COR-L47 (cell line): ENCODE measurements around the gene PDE2A.

Experiments used
- DNase-seq: peaks from one replicate; lab custom pipeline; 2025; lab: John Stamatoyannopoulos, UW

The PDE2A gene

GRCh38 chr11:72682858-72683243 lies 8.6 kb upstream of the PDE2A start:
- no peak for DNase-seq

DNA sequence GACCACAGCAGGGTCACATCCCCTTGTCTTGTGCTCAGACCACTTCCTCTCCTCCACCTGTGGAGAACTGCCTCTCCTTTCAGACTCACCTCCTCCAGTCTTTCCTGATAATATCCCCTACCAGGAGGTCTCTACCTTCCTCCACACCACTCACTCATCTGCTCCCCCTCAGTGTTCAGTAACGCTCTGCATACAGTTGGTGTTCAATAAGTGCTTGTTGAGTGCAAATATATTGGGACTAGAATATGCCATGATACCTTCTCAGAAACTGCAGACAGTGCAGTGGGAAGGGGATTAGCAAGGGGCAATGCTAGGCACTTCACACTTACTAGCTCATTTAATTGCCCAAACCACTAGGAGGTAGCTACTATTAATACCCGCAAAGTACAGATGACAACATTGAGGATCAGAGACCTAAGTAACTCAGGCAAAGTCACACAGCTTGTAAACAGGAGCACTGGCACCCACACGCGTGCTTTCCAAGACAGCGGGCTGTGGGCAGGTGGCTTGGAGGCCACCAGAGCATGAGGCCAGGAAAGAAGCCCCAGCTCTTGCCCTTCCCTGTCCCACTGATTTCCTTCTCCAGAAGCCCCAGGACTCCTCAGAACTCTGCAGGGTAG lies 8.1 kb upstream of the PDE2A start:
- DNase-seq: no peak

DNA sequence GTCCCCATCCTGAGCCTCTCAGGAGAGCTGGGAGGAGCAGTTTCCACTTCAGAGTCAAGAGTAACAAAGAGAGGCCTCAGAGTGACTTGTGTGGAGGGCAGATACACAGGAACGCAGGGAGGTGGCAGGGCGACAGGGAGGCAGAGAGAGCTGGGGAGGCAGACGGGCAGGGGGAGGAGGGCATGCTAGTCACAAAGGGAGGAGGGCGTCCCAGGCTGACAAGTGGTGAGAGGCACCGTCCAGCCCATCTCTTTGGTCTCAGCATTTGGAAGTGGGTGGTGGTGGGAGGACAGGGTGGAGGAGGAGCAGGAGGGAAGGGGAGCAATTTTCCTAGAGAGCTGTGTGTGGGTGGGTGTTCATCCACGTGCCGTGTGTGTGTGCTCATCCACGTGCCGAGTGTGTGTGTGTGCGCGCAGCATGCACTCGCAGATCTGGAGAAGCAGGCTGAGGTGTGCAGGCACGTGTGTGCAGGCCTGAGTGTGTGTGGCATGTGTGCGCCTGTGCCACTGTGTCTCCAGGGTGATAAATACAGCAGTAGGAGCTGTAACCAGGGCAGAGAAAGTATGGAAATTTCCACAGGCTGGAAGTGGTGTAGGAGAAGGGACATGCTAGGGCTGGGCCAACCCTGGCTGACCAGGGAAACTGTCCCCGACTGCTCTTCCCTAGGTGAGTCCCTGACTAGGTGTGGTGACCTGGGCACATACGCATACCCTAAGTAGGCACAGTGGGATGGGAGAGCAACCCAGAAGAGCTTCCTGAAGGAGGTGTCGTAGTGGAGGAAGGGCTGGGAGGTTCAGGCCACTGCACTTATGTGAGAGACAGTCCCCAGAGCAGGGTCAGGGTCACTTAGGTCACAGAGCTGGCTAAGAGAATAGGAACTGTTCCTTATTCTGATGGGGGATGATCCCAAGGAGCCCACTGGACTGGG lies 7.3 kb upstream of the PDE2A start:
- no peak for DNase-seq

GRCh38 chr11:72680624-72681158 lies 6.5 kb upstream of the PDE2A start:
- no peak for DNase-seq

DNA sequence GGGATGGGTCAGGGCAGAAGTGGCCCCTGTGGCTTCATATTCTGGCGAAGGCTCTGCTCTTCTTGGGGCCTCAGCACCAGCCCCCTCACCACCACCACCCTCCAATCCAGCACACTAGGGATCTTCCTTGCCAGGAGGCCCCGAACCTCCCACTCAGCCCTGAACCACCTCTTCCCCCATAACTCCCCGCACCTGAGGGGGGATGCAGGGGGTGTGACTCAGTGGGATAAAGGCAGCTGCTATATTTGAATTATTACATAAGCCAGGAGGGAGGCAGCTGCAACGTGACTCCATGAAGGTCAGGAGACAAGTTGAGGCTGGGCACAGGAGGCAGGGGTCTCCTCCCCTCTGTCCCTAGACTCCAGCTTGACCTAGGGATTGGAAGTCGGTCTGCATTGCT lies 5.6 kb upstream of the PDE2A start:
- no peak for DNase-seq

GRCh38 chr11:72678524-72678923 lies 4.3 kb upstream of the PDE2A start:
- no peak for DNase-seq

DNA sequence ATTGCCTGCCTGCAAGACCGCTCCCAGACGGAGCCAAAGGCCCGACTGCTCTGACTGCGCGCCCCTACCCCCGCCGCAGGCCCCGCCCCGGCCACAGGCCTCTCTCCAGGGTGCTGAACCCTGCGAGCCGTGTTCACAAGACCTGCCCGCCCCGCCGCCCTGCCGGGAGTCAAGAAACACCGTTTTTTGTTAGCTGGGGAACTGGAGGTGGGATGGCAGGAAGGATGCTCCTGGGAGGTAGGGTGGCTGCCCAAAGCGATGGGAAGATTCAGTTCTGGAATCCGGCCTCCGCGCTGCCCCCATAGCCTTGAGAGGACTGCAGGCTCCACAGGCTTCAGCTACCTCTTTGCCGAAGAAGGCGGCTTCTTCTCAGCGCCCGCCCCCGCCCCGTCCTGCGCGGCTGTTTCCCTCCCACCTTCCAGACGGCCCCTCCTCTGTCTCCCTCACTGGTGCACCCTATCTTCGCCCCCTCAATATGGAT lies 2.7 kb upstream of the PDE2A start:
- no peak for DNase-seq

DNA sequence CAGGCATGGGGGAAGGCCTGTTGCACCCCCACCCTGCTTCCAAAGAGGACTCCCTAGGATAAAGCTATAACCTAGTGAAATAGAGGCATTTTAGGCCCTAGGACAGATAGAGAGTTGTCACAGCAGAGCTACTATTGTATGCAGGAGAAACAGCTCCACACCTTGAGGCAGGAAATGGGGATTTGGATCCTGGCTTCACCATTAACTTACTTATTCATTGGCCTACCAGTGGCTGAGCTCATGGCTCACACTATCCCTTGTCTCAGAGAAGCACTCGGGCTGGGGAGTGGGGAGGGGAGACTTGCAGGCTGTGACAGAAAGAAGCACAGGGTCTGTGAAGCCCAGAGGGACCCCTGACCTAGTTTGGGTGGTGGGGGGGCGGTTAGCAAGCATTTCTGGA lies 999 bp upstream of the PDE2A start:
- DNase-seq: no peak

DNA sequence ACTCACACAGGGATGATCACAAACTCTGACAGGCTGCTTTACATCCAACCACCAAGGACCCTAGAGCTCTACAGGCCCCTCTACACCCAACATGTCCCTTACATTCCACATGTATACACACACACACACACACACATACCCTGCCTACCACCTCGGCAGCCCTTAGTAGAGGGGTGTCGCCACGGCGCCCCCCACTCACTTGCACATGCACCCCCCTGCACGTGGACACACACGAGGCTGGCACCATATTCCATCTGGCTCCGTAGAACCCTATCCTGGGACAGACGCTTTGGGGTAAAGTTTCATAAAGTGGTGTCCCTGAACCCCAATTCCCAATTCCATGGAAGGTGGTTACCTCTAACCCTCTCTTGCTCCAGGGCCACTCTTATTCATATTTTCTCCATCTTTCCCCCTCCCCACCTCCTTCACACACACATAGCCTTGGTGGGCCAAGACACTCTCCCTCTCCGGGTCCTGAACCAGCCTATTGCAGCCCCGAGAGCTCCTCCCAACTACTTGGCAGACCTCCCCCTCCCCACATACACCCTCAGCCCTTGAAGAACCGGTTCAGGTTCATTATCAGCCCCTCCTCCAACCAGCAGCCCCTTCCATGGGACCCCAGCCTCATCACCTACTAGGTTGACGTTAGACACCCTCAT lies 809 bp downstream of the PDE2A start:
- no peak for DNase-seq

- DNase-seq: no peak
These were observed 1.5 kb downstream of the PDE2A start for GRCh38 chr11:72672597-72673238.

GRCh38 chr11:72671152-72672099 lies 2.8 kb downstream of the PDE2A start:
- no peak for DNase-seq

DNA sequence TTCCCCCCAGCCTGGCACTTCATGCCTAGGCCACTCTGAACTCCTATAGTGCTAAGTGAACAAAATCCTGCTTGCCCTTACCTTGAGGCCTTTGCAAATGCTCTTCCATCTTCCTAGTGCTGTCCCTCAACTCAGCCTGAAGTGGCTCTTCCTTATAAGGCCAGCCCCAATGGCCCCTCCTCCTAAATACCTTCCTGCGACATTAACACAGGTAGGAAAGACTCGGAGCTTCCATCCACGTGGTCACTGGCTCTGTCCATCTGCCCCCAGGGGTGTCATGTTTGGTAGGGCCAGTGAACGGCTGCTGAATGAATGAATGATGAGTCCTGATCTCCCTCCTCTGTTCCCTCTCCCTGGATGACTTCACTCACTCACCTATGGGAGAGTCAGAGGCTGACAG lies 4.2 kb downstream of the PDE2A start:
- DNase-seq: no peak

DNA sequence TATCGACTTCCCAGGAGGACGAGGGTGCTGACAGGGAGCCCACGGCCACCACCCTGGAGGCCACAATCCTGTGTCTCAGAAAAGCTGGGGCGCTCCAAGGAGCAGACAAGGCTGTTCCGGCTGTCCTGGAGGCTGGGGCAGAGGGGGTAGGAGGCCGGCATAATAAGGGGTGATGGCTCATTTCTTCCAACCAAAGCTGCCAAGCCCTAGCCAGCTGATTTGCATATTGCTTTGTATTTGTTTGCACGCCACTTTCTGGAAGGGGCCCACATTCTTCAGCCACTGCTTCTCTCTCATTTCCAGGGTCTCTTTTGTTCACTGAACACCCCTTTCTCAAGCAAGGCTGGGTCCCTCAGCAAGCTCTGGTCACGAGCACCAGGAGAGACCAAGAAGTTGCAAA lies 4.7 kb downstream of the PDE2A start:
- no peak for DNase-seq

DNA sequence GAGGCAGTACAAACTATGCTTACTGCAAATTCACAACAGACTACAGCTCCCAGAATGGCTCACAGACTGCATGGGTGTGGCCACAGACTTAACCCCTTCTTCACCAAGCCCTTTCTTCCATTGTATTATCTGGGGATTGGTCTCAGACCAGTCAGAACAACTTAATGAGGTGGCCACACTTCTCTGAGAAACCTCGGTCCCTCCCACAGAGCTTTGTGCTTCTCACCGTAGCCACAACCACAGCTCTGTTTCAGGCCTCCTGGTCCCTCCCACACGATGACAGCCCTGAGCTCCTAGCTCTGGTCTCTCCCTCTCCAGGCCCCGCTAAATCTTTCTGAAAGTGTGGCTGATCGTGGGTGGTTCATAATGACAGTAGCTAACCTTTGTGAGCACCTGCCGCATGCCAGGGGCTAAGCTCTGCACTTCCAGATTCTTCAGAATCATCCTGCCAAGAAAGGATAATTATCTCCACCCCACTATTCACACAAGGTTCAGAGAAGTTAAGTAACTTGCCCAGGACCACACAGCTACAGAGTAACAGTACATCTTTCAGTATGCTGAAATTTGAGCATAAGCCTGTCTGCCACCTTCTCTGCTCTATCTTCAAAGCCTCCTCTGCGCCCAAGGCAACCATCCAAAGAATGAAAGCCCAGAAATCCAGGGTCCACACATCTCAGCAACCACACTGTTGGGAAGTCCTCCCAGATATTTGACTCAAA lies 5.4 kb downstream of the PDE2A start:
- DNase-seq: no peak

DNA sequence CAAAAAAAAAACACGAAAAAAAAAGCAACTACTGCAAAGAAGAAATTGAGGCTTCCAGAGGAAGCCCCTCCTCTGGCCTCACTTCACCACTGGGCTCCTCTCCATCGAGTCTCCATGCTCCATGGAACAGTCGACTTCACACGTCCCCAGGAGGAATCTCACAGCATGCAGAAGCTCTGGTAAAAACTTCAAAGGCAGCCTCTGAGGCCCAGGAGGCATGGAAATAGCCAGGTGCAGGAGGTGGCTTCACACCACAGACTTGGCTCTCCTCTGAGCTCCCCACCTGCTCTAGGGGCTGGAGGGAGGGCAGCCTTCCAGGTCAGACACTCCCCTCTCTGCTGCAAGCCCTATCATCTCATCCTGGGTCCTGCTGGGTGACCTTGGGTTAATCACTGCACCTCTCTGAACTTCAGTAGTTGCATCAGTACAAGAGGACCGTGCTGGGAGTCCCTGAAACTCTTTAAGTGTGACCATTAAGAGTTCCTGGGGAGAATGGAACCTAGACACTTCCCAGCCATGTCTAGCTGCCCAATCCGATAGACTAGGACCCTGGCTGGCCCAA lies 8.2 kb downstream of the PDE2A start:
- DNase-seq: no peak

DNA sequence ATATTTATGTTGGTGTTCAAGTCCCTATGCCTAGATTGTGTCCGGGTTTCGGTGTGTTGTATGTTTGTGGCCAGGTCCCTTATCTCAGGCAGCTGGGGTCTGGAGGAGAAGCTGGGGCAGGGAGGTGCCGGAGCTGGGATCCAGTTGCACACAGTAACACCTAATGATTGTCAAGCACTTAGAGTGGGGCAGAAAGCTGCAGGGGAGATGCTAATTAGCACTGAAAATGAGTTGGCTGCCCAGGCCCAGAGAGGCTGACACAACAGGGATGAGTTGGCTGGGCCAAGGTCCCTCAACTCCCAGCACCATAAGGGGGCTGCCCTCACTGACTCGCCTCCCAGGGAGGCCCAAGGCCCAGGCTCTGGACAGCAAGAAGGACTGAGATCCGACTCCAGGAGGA lies 12.2 kb downstream of the PDE2A start:
- no peak for DNase-seq

GRCh38 chr11:72661486-72661885 lies 12.7 kb downstream of the PDE2A start:
- DNase-seq: no peak

DNA sequence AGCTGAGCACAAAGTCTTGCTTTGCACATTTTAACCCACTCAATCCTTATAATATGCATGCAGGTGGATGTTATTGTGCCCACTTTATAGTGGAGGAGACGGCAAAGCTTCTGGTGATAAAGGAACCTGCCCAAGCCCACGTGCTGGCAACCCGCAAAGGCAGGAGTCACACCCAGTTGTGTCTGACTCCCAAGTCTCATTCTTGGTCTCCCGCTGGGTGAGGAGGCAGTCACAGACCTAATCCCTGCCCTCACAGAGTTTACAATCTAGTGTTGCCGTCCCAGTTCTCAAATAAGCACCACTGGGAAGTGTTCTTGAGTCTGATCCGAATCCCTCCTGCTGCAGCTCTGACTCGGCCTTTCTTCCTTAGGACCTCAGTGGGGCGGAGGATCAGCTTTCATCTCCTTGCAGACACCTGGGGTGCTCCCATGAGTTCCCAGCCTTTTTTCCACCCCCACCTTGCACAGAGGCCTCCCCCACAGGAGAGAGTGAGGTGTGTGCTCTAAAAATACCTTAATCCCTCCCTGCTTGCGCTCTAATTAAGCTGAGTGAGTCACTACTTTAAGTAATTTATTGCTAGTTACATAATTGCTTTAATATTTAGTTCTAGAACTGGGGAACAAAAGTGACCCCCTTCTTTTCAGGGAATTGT lies 15.1 kb downstream of the PDE2A start:
- no peak for DNase-seq

- no peak for DNase-seq
These were observed 16.7 kb downstream of the PDE2A start for GRCh38 chr11:72657411-72658100.
